Endothelial cell (in vitro differentiated cells): ENCODE measurements around the gene ATAD3B. TPM values are rescaled to one million over a fixed set of nuclear protein-coding genes. Genes with fewer than 3 reads are reported as not detected.
A peak's percentile ranks its signal among the peaks of the same experiment; 100 is the strongest.

ENCODE experiments used
- DNase-seq: peaks from one replicate; pipeline ENCODE4 v3.0.0; 2021; ENCODE audit warnings: low spot score
- H3K27ac Mint-ChIP-seq: one replicate; pipeline ENCODE4 v1.8.0; 2021; ENCODE audit warnings: mixed read lengths, inconsistent platforms; ENCODE audit not compliant: unreplicated experiment
- H3K27me3 Mint-ChIP-seq: one replicate; pipeline ENCODE4 v1.8.0; 2021; ENCODE audit warnings: mild to moderate bottlenecking, moderate library complexity, mixed read lengths, inconsistent platforms; ENCODE audit not compliant: unreplicated experiment
- H3K36me3 Mint-ChIP-seq: one replicate; pipeline ENCODE4 v1.8.0; 2021; ENCODE audit warnings: mild to moderate bottlenecking, low read depth, mixed read lengths, inconsistent platforms; ENCODE audit not compliant: unreplicated experiment
- H3K4me1 Mint-ChIP-seq: one replicate; pipeline ENCODE4 v1.8.0; 2021; ENCODE audit warnings: mild to moderate bottlenecking, mixed read lengths, inconsistent platforms; ENCODE audit not compliant: unreplicated experiment
- H3K4me3 Mint-ChIP-seq: one replicate; pipeline ENCODE4 v1.8.0; 2021; ENCODE audit warnings: mild to moderate bottlenecking, mixed read lengths, inconsistent platforms; ENCODE audit not compliant: unreplicated experiment
- H3K9me3 Mint-ChIP-seq: one replicate; pipeline ENCODE4 v1.8.0; 2021; ENCODE audit warnings: mixed read lengths, inconsistent platforms; ENCODE audit not compliant: unreplicated experiment
- CTCF ChIP-seq: fragments of 200-600 bp; sonication (generic); IDR thresholded peaks from one replicate; pipeline ENCODE4 v1.5.0; 2021; ENCODE audit warnings: antibody characterized with exemption; ENCODE audit not compliant: unreplicated experiment
- total RNA-seq: library from RNA; stranded (reverse); fragmentation: NEBNext Ultra II Directional; extraction: Animal tissue kit (Norgen Biotek cat#: 25700); gene quantifications from one replicate; pipeline ENCODE4 v1.2.1, GENCODE V29; 2021; ENCODE audit not compliant: unreplicated experiment

The ATAD3B gene
- total RNA-seq, 1 donor from 2014 or later = 27.2 TPM

GRCh38 chr1:1536019-1536937 lies 64.7 kb downstream of the ATAD3B start:
- peaks cover 5% of the 10 kb centered on the region for H3K9me3 Mint-ChIP-seq
- no peak overlapping the region for H3K27ac Mint-ChIP-seq
- peaks cover 14% of the 10 kb centered on the region for H3K27me3 Mint-ChIP-seq
- no peak overlapping the region for H3K4me3 Mint-ChIP-seq
- H3K4me1 Mint-ChIP-seq = no peaks in the 10 kb centered on the region
- TF ChIP-seq CTCF = no peak
- DNase-seq = no peak
- H3K36me3 Mint-ChIP-seq = peaks cover 8% of the 10 kb centered on the region

GRCh38 chr1:1536938-1537546 lies 65.5 kb downstream of the ATAD3B start:
- Mint-ChIP-seq H3K27me3 (peaks cover 19% of the 10 kb centered on the region), H3K4me1 (peaks cover 7% of the 10 kb centered on the region), H3K4me3 (no peak overlapping the region), H3K9me3 (peaks cover 1% of the 10 kb centered on the region), H3K27ac (no peak overlapping the region), H3K36me3 (peaks cover 9% of the 10 kb centered on the region)
- DNase-seq = no peak
- TF ChIP-seq CTCF = no peak

GRCh38 chr1:1537626-1538250 lies 66.2 kb downstream of the ATAD3B start:
- peaks cover 8% of the 10 kb centered on the region for H3K4me1 Mint-ChIP-seq
- no peak overlapping the region for H3K27ac Mint-ChIP-seq

GRCh38 chr1:1538334-1538733 lies 66.8 kb downstream of the ATAD3B start:
- no peaks in the 10 kb centered on the region for H3K9me3 Mint-ChIP-seq

More at GRCh38 chr1:1537626-1538250, 66.2 kb downstream of the ATAD3B start:
- DNase-seq = no peak
- Mint-ChIP-seq H3K9me3 (no peaks in the 10 kb centered on the region), H3K4me3 (no peak overlapping the region), H3K27me3 (peaks cover 19% of the 10 kb centered on the region), H3K36me3 (peaks cover 5% of the 10 kb centered on the region)
- TF ChIP-seq CTCF = no peak

More at GRCh38 chr1:1538334-1538733, 66.8 kb downstream of the ATAD3B start:
- Mint-ChIP-seq H3K27ac (no peak overlapping the region), H3K4me3 (peak overlapping the region; percentile 62), H3K36me3 (peaks cover 5% of the 10 kb centered on the region), H3K4me1 (peaks cover 8% of the 10 kb centered on the region), H3K27me3 (peaks cover 19% of the 10 kb centered on the region)
- DNase-seq = no peak
- no peak for TF ChIP-seq CTCF
